H1 (cell line): Measurements from ENCODE around the gene OSBP2. TPM values are rescaled to one million over a fixed set of nuclear protein-coding genes. Genes with fewer than 3 reads are reported as not detected.

ENCODE experiments used
- CTCF ChIA-PET: fragments of 300-600 bp; sonication (Branson Sonifier 250); formaldehyde crosslinking; loops from one replicate; lab custom pipeline; 2021; ENCODE audit not compliant: partially characterized antibody; lab: Charles Lee
- POLR2A ChIA-PET: fragments of 300-600 bp; sonication (Branson Sonifier 250); formaldehyde crosslinking; loops from one replicate; lab custom pipeline; 2021; ENCODE audit warnings: inconsistent platforms; ENCODE audit not compliant: partially characterized antibody; lab: Charles Lee
- DNase-seq, 2 experiments: peaks; one replicate each; pipeline versions ENCODE4 v3.0.0 to v3.0.0-alpha.2; 2010 to 2022; ENCODE audit warnings: low spot score in 2 of 2, low read depth in 1 of 2, mixed read lengths in 1 of 2
- FAIRE-seq: peaks from 2 replicates; lab custom pipeline; 2011; peaks lifted over from hg19 to GRCh38; lab: Jason Lieb, UNC
- H2AFZ ChIP-seq: 2 replicates; pipeline ENCODE4 v1.8.1; 2012; ENCODE audit warnings: low read length, inconsistent platforms
- H2AK5ac ChIP-seq: 2 replicates; pipeline ENCODE4 v1.6.1; 2013; ENCODE audit warnings: low read depth, low read length
- H2BK120ac ChIP-seq: replicated peaks from 2 replicates; pipeline ENCODE3; 2013; ENCODE audit warnings: low read depth, low read length, inconsistent platforms
- H2BK12ac ChIP-seq: 2 replicates; pipeline ENCODE4 v1.6.1; 2013; ENCODE audit warnings: low read depth, low read length
- H2BK15ac ChIP-seq: 2 replicates; pipeline ENCODE4 v1.6.1; 2013; ENCODE audit warnings: low read length
- H2BK20ac ChIP-seq: 2 replicates; pipeline ENCODE4 v1.6.1; 2013; ENCODE audit warnings: low read length
- H2BK5ac ChIP-seq: 2 replicates; pipeline ENCODE4 v1.6.1; 2013; ENCODE audit warnings: low read depth, low read length
- H3K14ac ChIP-seq: 2 replicates; pipeline ENCODE4 v1.6.1; 2013; ENCODE audit warnings: inconsistent platforms; ENCODE audit not compliant: insufficient read length
- H3K18ac ChIP-seq: 2 replicates; pipeline ENCODE4 v1.6.1; 2013; ENCODE audit warnings: low read length; ENCODE audit errors: extremely low read depth
- H3K23ac ChIP-seq: 2 replicates; pipeline ENCODE4 v1.6.1; 2013; ENCODE audit warnings: inconsistent platforms; ENCODE audit not compliant: insufficient read length
- H3K23me2 ChIP-seq: 2 replicates; pipeline ENCODE4 v1.6.1; 2013; ENCODE audit warnings: low read depth, low read length
- H3K27ac ChIP-seq: 2 replicates; pipeline ENCODE4 v1.6.1; 2011; ENCODE audit warnings: low read depth, low read length, inconsistent platforms
- H3K27me3 ChIP-seq, 4 experiments: replicated peaks in 1 of 4; 1 replicate in 1 of 4; 2 replicates in 3 of 4; pipeline versions ENCODE4 v1.6.1 to v1.8.1; 2011 to 2013; ENCODE audit warnings: low read length in 3 of 4, mild to moderate bottlenecking in 3 of 4, inconsistent platforms in 2 of 4, mixed read lengths in 2 of 4, moderate library complexity in 1 of 4; ENCODE audit not compliant: control insufficient read depth in 3 of 4, insufficient read depth in 3 of 4; ENCODE audit errors: extremely low read depth in 1 of 4
- H3K36me3 ChIP-seq, 4 experiments: 2 replicates each; pipeline versions ENCODE4 v1.6.1 to v1.8.1; 2011 to 2013; ENCODE audit warnings: mild to moderate bottlenecking in 4 of 4, low read length in 3 of 4, moderate library complexity in 2 of 4, control low read depth in 1 of 4, inconsistent platforms in 1 of 4; ENCODE audit not compliant: insufficient read depth in 4 of 4, control insufficient read depth in 2 of 4
- H3K4ac ChIP-seq: replicated peaks from 2 replicates; pipeline ENCODE3; 2013; ENCODE audit warnings: low read length, low read depth, mixed read lengths, inconsistent platforms; ENCODE audit not compliant: insufficient read length
- H3K4me1 ChIP-seq, 4 experiments: replicated peaks in 1 of 4; 1 replicate in 1 of 4; 2 replicates in 3 of 4; pipeline versions ENCODE4 v1.6.1 to v1.8.1; 2011 to 2013; ENCODE audit warnings: low read length in 3 of 4, inconsistent platforms in 2 of 4, mixed read lengths in 1 of 4; ENCODE audit not compliant: insufficient read depth in 4 of 4, control insufficient read depth in 3 of 4
- H3K4me2 ChIP-seq, 2 experiments: 2 replicates each; pipeline versions ENCODE4 v1.6.1 to v1.8.1; 2011 to 2013; ENCODE audit warnings: low read depth in 2 of 2, low read length in 2 of 2, control low read depth in 1 of 2, inconsistent platforms in 1 of 2, mild to moderate bottlenecking in 1 of 2; ENCODE audit not compliant: insufficient read depth in 1 of 2
- H3K4me3 ChIP-seq, 4 experiments: fragments of 200-600, 300-600 bp in 1 of 4; sonication (generic), shearing (Covaris generic), sonication (Bioruptor Twin) in 1 of 4; 2 replicates each; pipeline versions ENCODE4 v1.5.1 to v1.8.1; 2011 to 2016; ENCODE audit warnings: low read length in 4 of 4, low read depth in 3 of 4, control low read depth in 2 of 4, inconsistent platforms in 2 of 4, mild to moderate bottlenecking in 2 of 4, mixed read lengths in 1 of 4, moderate library complexity in 1 of 4; ENCODE audit not compliant: insufficient read depth in 2 of 4; ENCODE audit errors: extremely low read depth in 1 of 4
- H3K56ac ChIP-seq: replicated peaks from 2 replicates; pipeline ENCODE3; 2013; ENCODE audit warnings: low read depth, mild to moderate bottlenecking, mixed read lengths, low read length, inconsistent platforms; ENCODE audit not compliant: insufficient read length
- H3K79me1 ChIP-seq: 2 replicates; pipeline ENCODE4 v1.6.1; 2013; ENCODE audit warnings: low read depth, low read length, control low read depth
- H3K79me2 ChIP-seq, 2 experiments: 2 replicates each; pipeline versions ENCODE4 v1.6.1 to v1.8.1; 2012 to 2013; ENCODE audit warnings: low read length in 2 of 2, mild to moderate bottlenecking in 2 of 2, inconsistent platforms in 1 of 2; ENCODE audit not compliant: insufficient read depth in 2 of 2, control insufficient read depth in 1 of 2
- H3K9ac ChIP-seq, 4 experiments: replicated peaks in 1 of 4; 1 replicate in 1 of 4; 2 replicates in 3 of 4; pipeline versions ENCODE4 v1.6.1 to v1.8.1; 2011 to 2013; ENCODE audit warnings: low read depth in 3 of 4, low read length in 3 of 4, control low read depth in 2 of 4, mild to moderate bottlenecking in 2 of 4, moderate library complexity in 2 of 4, inconsistent platforms in 1 of 4; ENCODE audit errors: extremely low read depth in 1 of 4
- H3K9me3 ChIP-seq, 2 experiments: 2 replicates each; pipeline versions ENCODE4 v1.6.1 to v1.8.1; 2012 to 2013; ENCODE audit warnings: mild to moderate bottlenecking in 2 of 2, moderate library complexity in 2 of 2, control low read depth in 1 of 2, inconsistent platforms in 1 of 2, low read depth in 1 of 2, low read length in 1 of 2, mixed read lengths in 1 of 2; ENCODE audit not compliant: insufficient read depth in 2 of 2
- H4K20me1 ChIP-seq, 2 experiments: replicated peaks in 1 of 2; 2 replicates each; pipeline versions ENCODE3 to v1.8.1; 2011 to 2013; ENCODE audit warnings: inconsistent platforms in 2 of 2, low read length in 2 of 2, mild to moderate bottlenecking in 1 of 2; ENCODE audit not compliant: insufficient read depth in 2 of 2, control insufficient read depth in 1 of 2
- H4K5ac ChIP-seq: 2 replicates; pipeline ENCODE4 v1.6.1; 2013; ENCODE audit warnings: low read length, low read depth, mixed read lengths, inconsistent platforms; ENCODE audit not compliant: insufficient read length
- H4K8ac ChIP-seq: 2 replicates; pipeline ENCODE4 v1.8.0; 2013; ENCODE audit warnings: mild to moderate bottlenecking, moderate library complexity, low read length, inconsistent platforms; ENCODE audit not compliant: insufficient read depth; ENCODE audit errors: extremely low read depth
- H4K91ac ChIP-seq: replicated peaks from 2 replicates; pipeline ENCODE3; 2013; ENCODE audit warnings: low read length, mixed read lengths, inconsistent platforms; ENCODE audit not compliant: insufficient read length
- CBX8 ChIP-seq: fragments of 300-800, 300-1000 bp; sonication (generic); IDR thresholded peaks from 2 replicates; pipeline ENCODE4 v1.7.1; 2016; ENCODE audit warnings: low read depth, low read length, borderline replicate concordance
- CREB1 ChIP-seq: IDR thresholded peaks from 2 replicates; pipeline ENCODE4 v1.6.1; 2012; ENCODE audit warnings: inconsistent platforms
- CTCF ChIP-seq, 3 experiments: IDR thresholded peaks; 1 replicate in 2 of 3; 2 replicates in 1 of 3; pipeline versions ENCODE4 v1.5.1 to v1.6.1; 2011; ENCODE audit warnings: low read length in 3 of 3, mild to moderate bottlenecking in 3 of 3, inconsistent platforms in 2 of 3, low read depth in 1 of 3, moderate library complexity in 1 of 3; ENCODE audit not compliant: insufficient read depth in 1 of 3; ENCODE audit errors: control extremely low read depth in 1 of 3
- E2F6 ChIP-seq: IDR thresholded peaks from 2 replicates; pipeline ENCODE4 v1.6.1; 2012; ENCODE audit warnings: inconsistent platforms
- EP300 ChIP-seq, 2 experiments: IDR thresholded peaks; 1 replicate in 1 of 2; 2 replicates in 1 of 2; pipeline ENCODE4 v1.6.1; 2011 to 2012; ENCODE audit warnings: low read depth in 2 of 2, low read length in 2 of 2, mild to moderate bottlenecking in 2 of 2, borderline replicate concordance in 1 of 2, inconsistent platforms in 1 of 2, moderate library complexity in 1 of 2
- PHF8 ChIP-seq: fragments of 200-600 bp; sonication (generic); conservative IDR thresholded peaks from 2 replicates; pipeline ENCODE4 v1.7.1; 2012; ENCODE audit warnings: low read depth, mild to moderate bottlenecking, inconsistent platforms, low read length, moderate library complexity
- POLR2AphosphoS5 ChIP-seq: IDR thresholded peaks from 2 replicates; pipeline ENCODE4 v1.6.1; 2011; ENCODE audit warnings: low read depth, low read length
- RNF2 ChIP-seq: fragments of 200-900, 300-1000 bp; sonication (generic); IDR thresholded peaks from 2 replicates; pipeline ENCODE4 v1.7.1; 2016; ENCODE audit warnings: borderline replicate concordance, low read depth, mild to moderate bottlenecking, antibody characterized with exemption, low read length; ENCODE audit not compliant: poor library complexity, severe bottlenecking; ENCODE audit errors: missing control alignments
- SP4 ChIP-seq: IDR thresholded peaks from 2 replicates; pipeline ENCODE4 v1.6.1; 2012; ENCODE audit warnings: low read length, inconsistent platforms
- TAF1 ChIP-seq: IDR thresholded peaks from 2 replicates; pipeline ENCODE4 v1.6.1; 2011; ENCODE audit warnings: mild to moderate bottlenecking, low read depth, low read length
- WGBS, 2 experiments: shearing (Covaris generic) in 1 of 2; methylation state at CpG; one replicate each; pipeline versions ENCODE4 v1.1.6 to v1.1.7; 2013 to 2015; ENCODE audit warnings: low lambda C conversion rate in 2 of 2, mixed read lengths in 2 of 2, inconsistent platforms in 1 of 2, low coverage in 1 of 2, missing lambda C conversion rate in 1 of 2; ENCODE audit not compliant: insufficient replicate concordance in 2 of 2, insufficient coverage in 1 of 2, insufficient read length in 1 of 2; ENCODE audit errors: extremely low coverage in 1 of 2, missing lambda C conversion rate in 1 of 2; 5-methylcytosine and 5-hydroxymethylcytosine counted together
- polyA plus RNA-seq, 7 experiments: library from polyadenylated mRNA; depleted of rRNA in 3 of 7; stranded (reverse) in 5 of 7; unstranded in 2 of 7; fragments of >200 nt in 5 of 7; fragments of 200-250 nt in 2 of 7; gene quantifications; 1 replicate in 5 of 7; 2 replicates in 1 of 7; 4 replicates in 1 of 7; pipeline versions ENCODE4 v1.2.1 to v1.2.3, GENCODE V29; 2011 to 2013; ENCODE audit warnings: missing spikeins in 2 of 7, mixed read lengths in 2 of 7
- total RNA-seq: library from RNA; stranded (reverse); fragmentation: NEBNext Ultra II Directional; extraction: Animal tissue kit (Norgen Biotek cat#: 25700); gene quantifications from 2 replicates; pipeline ENCODE4 v1.2.1, GENCODE V29; 2021

OSBP2 gene
- total and polyA plus RNA-seq, 2 of the 8 experiments (the other 6 are each of a cell fraction or from before 2014, with no cell fraction given) = 3.4 to 3.7 TPM

- 74% methylated on average over 8 of the region's 8 CpGs; no CpG with 5 or more reads in 1 of the 2 experiments for WGBS, 2 experiments
- TF ChIP-seq E2F6 = no peak
- TF ChIP-seq SP4 = no peak
- no peak for TF ChIP-seq CBX8
- no peak for TF ChIP-seq CREB1
- no peak for TF ChIP-seq CTCF (IDR thresholded peaks at IDR 0.05; ENCODE audit: control extremely low read depth in 1 of 3, insufficient read depth in 1 of 3, low read depth in 1 of 3, low read length in 3 of 3)
- TF ChIP-seq TAF1 = no peak
- no peak for TF ChIP-seq POLR2AphosphoS5
- TF ChIP-seq EP300 (IDR thresholded peaks at IDR 0.05; ENCODE audit: borderline replicate concordance in 1 of 2, low read depth in 2 of 2, low read length in 2 of 2) = no peak
- TF ChIP-seq PHF8 = no peak
- TF ChIP-seq RNF2 = no peak
Observed at GRCh38 chr22:30866216-30866615, 171.5 kb downstream of the OSBP2 start.

More at GRCh38 chr22:30866216-30866615, 171.5 kb downstream of the OSBP2 start:
- ChIA-PET POLR2A (no interaction called here), CTCF (interaction anchor here (0.9 to 3.1 kb wide), 6 partner anchors 17 to 103 kb away, joined by 3 to 12 read pairs (median 4); no protein-coding TSS in a partner anchor)
- no peaks in the 10 kb centered on the region for H3K79me2 ChIP-seq
- H3K4ac ChIP-seq = no peak overlapping the region
- H3K4me2 ChIP-seq = no peak overlapping the region
- H3K18ac ChIP-seq = no peak overlapping the region
- H3K27ac ChIP-seq = no peak overlapping the region
- no peak overlapping the region for H2BK20ac ChIP-seq
- no peak overlapping the region for H2AK5ac ChIP-seq
- DNase-seq (no peak), FAIRE-seq (no peak)
- no peaks in the 10 kb centered on the region for H3K27me3 ChIP-seq
- peaks cover 0 to 2% of the 10 kb centered on the region in 2 experiments for H4K20me1 ChIP-seq
- H2BK12ac ChIP-seq = no peak overlapping the region
- no peak overlapping the region for H4K8ac ChIP-seq
- H2BK120ac ChIP-seq = no peak overlapping the region
- H3K9ac ChIP-seq = no peak overlapping the region
- H3K9me3 ChIP-seq = no peaks in the 10 kb centered on the region
- H3K79me1 ChIP-seq = no peaks in the 10 kb centered on the region
- H2AFZ ChIP-seq = no peak overlapping the region
- H3K23me2 ChIP-seq = no peaks in the 10 kb centered on the region
- no peak overlapping the region for H4K5ac ChIP-seq
- no peak overlapping the region for H2BK15ac ChIP-seq
- H4K91ac ChIP-seq = no peak overlapping the region
- no peak overlapping the region for H3K4me3 ChIP-seq
- no peak overlapping the region for H3K56ac ChIP-seq
- H3K14ac ChIP-seq = no peak overlapping the region
- H2BK5ac ChIP-seq = no peak overlapping the region
- peaks cover 0 to 7% (median 0%) of the 10 kb centered on the region in 4 experiments; a peak in 1 of 7 replicates for H3K4me1 ChIP-seq
- H3K23ac ChIP-seq = no peak overlapping the region
- H3K36me3 ChIP-seq = no peaks in the 10 kb centered on the region
